ENCODE measurements around the gene CEACAM18. TPM values are rescaled to one million over a fixed set of nuclear protein-coding genes. Genes with fewer than 3 reads are reported as not detected.

Gene CEACAM18
- total RNA-seq, 1 donor from 2014 or later, result not detected

- no peak overlapping the region for H3K27ac ChIP-seq
- TF ChIP-seq POLR2AphosphoS5 (IDR thresholded peaks at IDR 0.05; ENCODE audit: insufficient read depth in 1 of 2, low read depth in 1 of 2), result no peak
- TF ChIP-seq POLR2A (IDR thresholded peaks at IDR 0.05), result no peak
- TF ChIP-seq CTCF (IDR thresholded peaks at IDR 0.05), result no peak
- H3K9me3 ChIP-seq, result no peaks in the 10 kb centered on the region
- H3K4me1 ChIP-seq, result no peaks in the 10 kb centered on the region
- DNase-seq (ENCODE audit: extremely low spot score in 2 of 2), result no peak
- H3K36me3 ChIP-seq, result no peaks in the 10 kb centered on the region
- no peaks in the 10 kb centered on the region for H3K27me3 ChIP-seq
- intact Hi-C loops (cut with DNase I), result no loop called here
- H3K4me3 ChIP-seq, result no peak overlapping the region
Observed at GRCh38 chr19:51448011-51448410, 30.3 kb upstream of the CEACAM18 start.

- H3K9me3 ChIP-seq, result no peaks in the 10 kb centered on the region
- H3K27ac ChIP-seq, result no peak overlapping the region
- no peak for DNase-seq (ENCODE audit: extremely low spot score in 2 of 2)
- intact Hi-C loops (cut with DNase I), result no loop called here
- no peaks in the 10 kb centered on the region for H3K36me3 ChIP-seq
- no peaks in the 10 kb centered on the region for H3K4me1 ChIP-seq
- TF ChIP-seq POLR2A (IDR thresholded peaks at IDR 0.05), result no peak
- TF ChIP-seq CTCF (IDR thresholded peaks at IDR 0.05), result no peak
- no peak for TF ChIP-seq POLR2AphosphoS5 (IDR thresholded peaks at IDR 0.05; ENCODE audit: insufficient read depth in 1 of 2, low read depth in 1 of 2)
- no peak overlapping the region for H3K4me3 ChIP-seq
- no peaks in the 10 kb centered on the region for H3K27me3 ChIP-seq
Observed at GRCh38 chr19:51448411-51449016, 29.8 kb upstream of the CEACAM18 start.

- no peak for TF ChIP-seq POLR2A (IDR thresholded peaks at IDR 0.05)
- no peak for TF ChIP-seq POLR2AphosphoS5 (IDR thresholded peaks at IDR 0.05; ENCODE audit: insufficient read depth in 1 of 2, low read depth in 1 of 2)
- no peak for TF ChIP-seq CTCF (IDR thresholded peaks at IDR 0.05)
- Histone ChIP-seq H3K36me3 (no peaks in the 10 kb centered on the region), H3K4me1 (no peaks in the 10 kb centered on the region), H3K4me3 (no peak overlapping the region), H3K27ac (no peak overlapping the region), H3K9me3 (no peaks in the 10 kb centered on the region), H3K27me3 (no peaks in the 10 kb centered on the region)
- intact Hi-C loops (cut with DNase I), result no loop called here
- DNase-seq (ENCODE audit: extremely low spot score in 2 of 2), result no peak
Observed at GRCh38 chr19:51450730-51451307, 27.5 kb upstream of the CEACAM18 start.

GRCh38 chr19:51456541-51457290 is 21.6 kb upstream of the CEACAM18 start:
- H3K9me3 ChIP-seq, result no peaks in the 10 kb centered on the region
- DNase-seq (ENCODE audit: extremely low spot score in 2 of 2), result no peak
- no peaks in the 10 kb centered on the region for H3K27me3 ChIP-seq
- intact Hi-C loops (cut with DNase I), result no loop called here
- no peaks in the 10 kb centered on the region for H3K36me3 ChIP-seq
- no peaks in the 10 kb centered on the region for H3K4me1 ChIP-seq
- no peak overlapping the region for H3K27ac ChIP-seq
- H3K4me3 ChIP-seq, result no peak overlapping the region
- TF ChIP-seq POLR2A (IDR thresholded peaks at IDR 0.05) (no peak), POLR2AphosphoS5 (IDR thresholded peaks at IDR 0.05; ENCODE audit: insufficient read depth in 1 of 2, low read depth in 1 of 2) (no peak), CTCF (IDR thresholded peaks at IDR 0.05) (no peak)

All from vagina (tissue), 2 donors.